GM21737 (cell line): ENCODE data around the gene PKP3.
"Not testable (repeated sequence)": the region's sequence is repeated elsewhere in the genome, so short reads cannot be mapped to it uniquely, and the experiment has no call there.

ENCODE experiments used
- ATAC-seq: cut with Tn5 transposase; IDR thresholded peaks from one replicate; pipeline ENCODE4 v1.9.1; 2021; ENCODE audit warnings: mild to moderate bottlenecking, moderate library complexity; ENCODE audit not compliant: unreplicated experiment

Gene PKP3

DNA sequence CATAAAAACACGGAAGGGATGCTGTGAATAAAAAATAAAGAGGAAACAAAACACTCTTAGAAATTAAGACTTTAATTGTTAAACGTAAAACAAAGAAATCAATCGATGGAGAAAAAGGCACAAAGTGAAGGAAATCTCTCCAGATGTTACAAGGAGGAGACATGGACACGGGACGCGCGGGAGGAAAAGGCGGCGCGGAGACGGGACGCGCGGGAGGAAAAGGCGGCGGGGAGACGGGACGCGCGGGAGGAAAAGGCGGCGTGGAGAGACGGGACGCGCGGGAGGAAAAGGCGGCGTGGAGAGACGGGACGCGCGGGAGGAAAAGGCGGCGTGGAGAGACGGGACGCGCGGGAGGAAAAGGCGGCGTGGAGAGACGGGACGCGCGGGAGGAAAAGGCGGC, 30.8 kb downstream of the PKP3 start:
- not testable (repeated sequence) for ATAC-seq

DNA sequence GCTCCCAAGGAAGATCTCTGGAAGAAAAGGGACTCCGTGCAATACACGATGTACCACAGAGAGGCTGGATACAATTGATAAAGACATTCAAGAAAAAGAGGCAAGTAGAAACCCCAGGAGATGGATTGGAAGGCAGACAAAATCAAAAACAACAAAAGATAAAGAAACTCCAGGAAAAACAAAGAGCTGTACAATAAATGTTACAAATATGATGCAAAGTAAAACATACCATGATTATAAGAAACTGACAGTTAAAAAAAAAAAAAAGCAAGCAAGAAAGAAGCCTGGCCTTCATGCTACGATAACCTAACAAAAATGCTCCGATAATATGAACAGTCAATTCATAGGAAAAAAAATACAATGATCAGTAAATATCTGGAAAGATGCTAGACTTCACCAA, 31.3 kb downstream of the PKP3 start:
- no peak for ATAC-seq

DNA sequence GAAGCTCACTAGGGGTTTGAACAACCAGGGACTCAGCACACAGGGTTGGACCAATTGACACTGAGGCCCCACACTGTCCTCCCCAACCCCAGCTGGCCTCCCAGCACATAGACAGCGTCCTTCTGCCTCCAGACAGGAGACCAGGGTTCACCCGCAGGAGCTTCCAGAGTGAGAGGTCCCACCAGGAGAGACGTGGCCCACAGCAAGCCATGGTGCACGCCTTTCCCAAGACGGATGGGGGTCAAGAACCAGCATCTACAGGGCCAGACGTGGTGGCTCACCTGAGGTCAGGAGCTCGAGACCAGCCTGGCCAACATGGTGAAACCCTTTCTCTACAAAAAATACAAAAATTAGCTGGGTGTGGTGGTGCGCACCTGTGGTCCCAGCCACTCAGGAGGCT, 32.8 kb downstream of the PKP3 start:
- no peak for ATAC-seq

DNA sequence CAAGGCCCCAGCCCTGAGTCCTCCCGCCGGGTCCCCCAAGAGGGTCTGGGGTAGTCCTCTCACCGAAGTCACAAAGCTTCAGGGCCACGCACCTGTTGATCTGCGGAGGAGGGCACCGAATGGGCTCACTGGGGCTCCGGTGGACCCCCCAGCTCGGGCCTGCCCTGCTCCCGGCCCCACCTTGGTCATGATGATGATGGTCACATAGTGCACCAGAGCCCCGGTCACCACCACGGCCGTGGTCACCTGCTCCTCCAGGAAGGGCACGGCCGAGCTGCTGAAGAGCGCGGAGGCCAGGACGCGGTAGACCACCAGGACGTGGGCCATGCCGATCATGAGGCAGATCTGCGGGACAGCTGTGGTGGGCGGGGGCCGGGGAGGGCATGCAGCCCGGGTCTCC, 34.3 kb downstream of the PKP3 start:
- no peak for ATAC-seq

DNA sequence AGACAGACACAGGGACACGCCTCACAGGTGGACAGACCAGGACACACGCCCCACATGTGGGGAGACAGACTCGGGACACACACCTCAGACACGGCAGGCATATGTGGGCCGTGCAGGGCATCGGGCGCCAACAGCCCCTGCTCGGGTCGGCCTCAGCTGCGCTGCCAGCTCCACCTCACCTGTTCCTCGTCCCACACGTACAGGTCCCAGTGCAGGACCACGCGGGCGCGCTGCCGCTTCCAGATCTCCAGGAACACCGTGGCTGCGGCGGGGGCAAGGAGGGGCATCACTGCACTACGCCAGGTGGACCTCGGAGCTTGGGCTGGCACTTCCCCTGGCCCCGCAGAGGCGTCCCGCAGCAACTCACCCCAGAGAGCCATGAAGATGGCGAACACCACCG, 35.4 kb downstream of the PKP3 start:
- no peak for ATAC-seq

DNA sequence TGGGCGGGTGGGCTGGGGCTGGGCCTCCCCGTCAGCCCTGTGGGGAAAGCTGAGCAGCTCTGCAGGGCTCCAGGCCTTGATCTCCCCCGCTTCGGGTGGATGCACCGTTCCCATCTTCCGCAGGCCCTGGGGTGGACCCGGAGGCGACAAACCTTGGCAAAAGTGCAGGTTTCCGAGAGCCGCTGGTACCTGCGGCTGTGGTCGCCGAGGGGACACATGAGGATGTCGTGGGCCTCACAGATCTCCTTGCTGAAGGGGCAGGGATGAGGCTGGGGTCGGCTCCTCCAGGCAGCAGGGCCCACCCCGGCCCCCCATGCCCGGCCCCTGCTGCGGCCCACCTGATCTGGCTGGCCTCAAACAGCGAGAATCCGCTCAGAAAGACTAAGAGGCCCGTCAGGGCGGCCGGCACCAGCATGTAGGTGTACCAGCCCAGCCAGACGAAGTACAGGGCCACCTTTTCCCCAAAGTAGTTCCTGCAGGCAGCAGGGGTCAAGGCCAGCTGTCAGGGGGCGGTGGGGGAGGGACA, 36.0 kb downstream of the PKP3 start:
- ATAC-seq, result no peak

DNA sequence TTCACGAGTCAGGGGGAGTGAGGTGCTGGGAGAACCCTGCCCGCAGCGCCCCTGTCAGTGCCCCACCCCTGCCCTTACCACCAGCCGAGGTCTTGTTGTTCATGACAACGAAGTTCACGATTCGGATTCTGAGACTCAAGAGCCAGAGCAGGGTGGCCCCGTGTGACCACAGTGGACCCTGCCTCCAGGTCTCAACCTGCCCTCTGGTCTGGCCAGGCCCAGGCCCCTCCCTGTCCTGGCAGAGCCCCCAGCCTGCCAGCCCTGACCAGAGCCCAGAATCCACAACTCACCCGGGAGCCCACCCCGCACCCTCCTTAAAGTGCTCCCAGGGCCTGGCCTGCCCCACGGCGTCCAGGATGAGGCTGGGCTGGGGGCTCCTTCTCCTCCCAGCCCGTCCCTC, 37.9 kb downstream of the PKP3 start:
- ATAC-seq, result no peak

DNA sequence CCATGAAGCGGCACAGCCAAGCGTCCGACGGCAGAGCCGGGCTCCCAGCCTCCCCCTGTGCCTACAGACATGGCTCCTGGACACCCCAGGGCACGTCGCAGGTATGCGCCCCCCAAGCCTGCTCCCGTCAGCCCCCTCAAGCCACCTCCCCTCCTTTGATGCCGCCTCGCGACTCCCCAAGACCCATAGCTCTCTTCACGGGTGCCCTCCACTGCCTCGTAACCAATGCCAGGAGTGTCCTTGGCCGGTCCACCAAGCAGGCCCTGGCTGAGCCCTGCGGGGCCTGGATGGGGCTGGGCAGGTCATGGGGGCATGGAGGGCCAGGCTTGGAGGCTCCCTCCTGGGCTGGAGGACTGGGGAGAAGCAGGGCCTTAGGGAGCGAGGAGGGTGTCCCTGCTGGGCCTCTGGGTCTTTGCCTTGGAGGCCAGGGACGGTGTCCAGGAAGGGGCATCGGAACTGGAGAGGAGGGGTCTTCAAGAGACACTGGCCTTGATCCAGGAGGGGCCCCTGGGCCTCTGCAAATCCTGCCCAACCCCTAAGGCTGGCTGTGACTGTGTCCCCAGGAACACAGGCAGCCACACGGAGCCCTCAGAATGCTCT, 38.6 kb downstream of the PKP3 start:
- ATAC-seq, result no peak

DNA sequence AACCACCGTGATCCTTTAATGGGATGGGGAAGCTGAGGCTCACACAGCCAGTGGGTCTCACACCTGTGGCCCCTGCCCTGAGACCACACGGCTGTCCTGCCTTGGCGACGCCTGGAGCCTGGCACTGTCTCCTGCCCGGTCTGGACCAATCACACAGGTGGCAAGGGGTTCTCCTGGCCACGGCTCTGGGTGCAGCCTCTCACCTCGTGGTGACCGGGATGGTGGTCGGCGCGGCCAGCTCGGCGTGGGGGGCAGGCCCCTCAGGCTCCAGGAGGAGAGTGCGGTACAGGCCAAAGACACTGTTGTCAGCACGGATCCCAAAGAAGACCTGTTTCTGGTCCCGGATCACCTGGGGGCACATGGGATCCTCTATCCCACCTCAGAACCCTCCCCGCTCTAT, 39.1 kb downstream of the PKP3 start:
- ATAC-seq, result no peak

DNA sequence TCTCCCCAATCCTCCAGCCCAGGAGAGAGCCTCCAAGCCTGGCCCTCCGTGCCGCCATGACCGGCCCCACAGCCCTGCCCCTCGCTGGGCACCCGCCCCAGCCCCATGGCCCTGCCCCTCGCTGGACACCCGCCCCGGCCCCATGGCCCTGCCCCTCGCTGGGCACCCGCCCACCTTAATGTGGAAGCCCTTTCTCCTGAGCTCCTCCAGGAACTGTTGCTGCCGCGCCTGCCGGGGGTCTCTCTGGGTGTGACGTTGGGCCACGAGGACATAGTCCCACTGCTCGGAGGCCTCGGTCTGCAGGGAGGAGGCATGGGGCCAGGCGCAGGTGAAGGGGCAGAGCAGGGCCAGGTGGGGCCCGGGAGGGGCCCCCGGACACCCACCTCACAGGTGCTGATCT, 39.6 kb downstream of the PKP3 start:
- no peak for ATAC-seq

DNA sequence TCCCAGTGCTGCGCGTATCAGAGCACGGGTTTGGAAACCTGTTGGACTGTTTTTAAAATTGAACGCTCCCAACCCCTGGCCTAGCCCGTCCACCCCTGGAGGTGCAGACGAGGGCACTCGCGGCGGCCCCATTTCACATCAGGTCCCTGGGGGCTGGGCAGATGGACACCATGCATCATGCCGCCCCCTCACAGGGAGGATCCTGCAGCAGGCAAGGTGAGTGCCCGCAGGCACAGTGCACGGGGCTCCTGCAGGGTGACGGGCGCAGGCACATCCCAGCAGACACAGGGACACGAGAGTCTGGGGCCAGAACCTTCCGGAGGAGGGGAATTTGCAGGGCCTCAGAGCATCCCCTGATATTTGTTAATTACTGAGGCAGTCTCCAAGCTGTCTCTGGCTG, 40.5 kb downstream of the PKP3 start:
- ATAC-seq, result no peak

DNA sequence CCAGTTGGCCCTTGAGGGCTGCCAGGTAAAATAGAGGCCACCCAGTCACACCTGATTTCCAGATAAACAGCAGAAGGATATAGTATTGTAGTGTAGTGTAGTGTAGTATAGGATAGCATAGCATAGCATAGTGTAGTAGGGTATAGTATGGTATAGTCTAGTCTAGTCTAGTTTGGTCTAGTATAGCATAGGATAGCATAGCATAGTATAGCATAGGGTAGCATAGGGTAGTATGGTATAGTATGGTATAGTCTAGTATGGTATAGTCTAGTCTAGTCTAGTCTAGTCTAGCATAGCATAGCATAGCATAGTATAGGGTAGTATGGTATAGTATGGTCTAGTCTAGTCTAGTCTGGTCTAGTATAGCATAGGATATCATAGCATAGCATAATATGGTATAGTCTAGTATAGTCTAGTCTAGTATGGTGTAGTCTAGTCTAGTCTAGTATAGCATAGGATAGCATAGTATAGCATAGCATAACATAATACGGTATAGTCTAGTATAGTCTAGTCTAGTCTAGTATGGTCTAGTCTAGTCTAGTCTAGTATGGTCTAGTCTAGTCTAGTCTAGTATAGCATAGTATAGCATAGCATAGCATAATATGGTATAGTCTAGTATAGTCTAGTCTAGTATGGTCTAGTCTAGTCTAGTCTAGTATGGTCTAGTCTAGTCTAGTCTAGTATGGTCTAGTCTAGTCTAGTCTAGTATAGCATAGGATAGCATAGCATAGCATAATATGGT, 41.2 kb downstream of the PKP3 start:
- ATAC-seq, result not testable (repeated sequence)

DNA sequence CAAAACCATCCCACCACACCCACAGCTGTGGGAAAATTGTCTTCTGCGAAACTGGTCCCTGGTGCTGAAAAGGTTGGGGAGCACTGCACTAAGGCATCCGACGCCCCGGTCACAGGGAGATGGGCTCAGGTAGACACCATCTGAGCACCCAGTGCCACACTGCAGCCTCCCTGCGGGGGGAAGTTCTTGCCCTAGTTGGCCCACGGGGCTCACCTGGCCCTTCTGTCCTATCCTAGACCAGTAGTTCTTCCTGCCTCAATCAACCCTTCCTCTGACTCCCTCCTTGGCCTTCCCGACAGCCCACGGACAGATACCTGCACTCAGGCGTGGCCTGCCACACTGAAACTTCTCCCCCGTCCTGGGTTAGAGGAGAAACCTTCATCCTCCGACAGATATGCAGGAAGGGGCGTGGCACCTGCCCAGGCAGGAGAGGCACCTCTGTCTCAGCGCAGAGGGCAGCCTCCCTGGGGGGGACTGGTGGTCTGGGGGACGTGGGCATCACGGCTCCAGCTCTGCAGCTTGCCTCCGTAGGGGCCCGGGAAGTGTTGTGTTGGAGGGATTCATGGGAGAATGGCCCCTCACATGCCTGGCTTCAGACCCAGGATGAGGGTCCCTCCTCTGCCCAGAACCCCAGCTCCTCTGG, 43.3 kb downstream of the PKP3 start:
- no peak for ATAC-seq

DNA sequence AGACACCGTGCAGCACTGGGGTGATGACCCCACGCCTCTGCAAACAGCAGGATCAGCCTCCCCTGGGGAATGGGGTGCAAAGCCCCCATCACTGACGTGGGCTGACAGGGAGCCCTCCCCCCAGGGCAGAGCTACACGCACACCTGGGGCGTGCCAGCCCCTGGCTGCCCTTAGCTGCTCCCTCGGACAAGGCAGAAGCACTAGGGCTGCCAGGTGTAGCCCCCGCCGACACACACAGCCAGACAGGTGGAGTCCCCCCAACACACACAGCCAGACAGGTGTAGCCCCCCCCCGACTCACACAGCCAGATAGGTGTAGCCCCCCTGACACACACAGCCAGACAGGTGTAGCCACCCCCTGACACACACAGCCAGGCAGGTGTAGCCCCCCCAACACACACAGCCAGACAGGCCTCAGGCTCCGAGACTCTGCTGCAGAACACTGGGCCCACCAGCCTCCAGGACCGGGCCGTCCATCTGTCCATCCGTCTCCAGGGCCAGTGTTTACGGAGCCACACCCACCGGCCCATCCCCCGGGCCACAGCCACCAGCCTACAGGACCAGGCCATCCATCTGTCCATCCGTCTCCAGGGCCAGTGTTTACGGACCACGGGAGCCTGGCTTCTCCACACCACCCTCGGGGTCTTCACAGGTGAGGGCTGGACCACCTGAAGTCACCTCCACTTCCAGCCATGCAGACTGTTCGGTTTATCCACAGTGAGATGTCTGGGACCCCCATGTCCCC, 44.3 kb downstream of the PKP3 start:
- ATAC-seq, result no peak

DNA sequence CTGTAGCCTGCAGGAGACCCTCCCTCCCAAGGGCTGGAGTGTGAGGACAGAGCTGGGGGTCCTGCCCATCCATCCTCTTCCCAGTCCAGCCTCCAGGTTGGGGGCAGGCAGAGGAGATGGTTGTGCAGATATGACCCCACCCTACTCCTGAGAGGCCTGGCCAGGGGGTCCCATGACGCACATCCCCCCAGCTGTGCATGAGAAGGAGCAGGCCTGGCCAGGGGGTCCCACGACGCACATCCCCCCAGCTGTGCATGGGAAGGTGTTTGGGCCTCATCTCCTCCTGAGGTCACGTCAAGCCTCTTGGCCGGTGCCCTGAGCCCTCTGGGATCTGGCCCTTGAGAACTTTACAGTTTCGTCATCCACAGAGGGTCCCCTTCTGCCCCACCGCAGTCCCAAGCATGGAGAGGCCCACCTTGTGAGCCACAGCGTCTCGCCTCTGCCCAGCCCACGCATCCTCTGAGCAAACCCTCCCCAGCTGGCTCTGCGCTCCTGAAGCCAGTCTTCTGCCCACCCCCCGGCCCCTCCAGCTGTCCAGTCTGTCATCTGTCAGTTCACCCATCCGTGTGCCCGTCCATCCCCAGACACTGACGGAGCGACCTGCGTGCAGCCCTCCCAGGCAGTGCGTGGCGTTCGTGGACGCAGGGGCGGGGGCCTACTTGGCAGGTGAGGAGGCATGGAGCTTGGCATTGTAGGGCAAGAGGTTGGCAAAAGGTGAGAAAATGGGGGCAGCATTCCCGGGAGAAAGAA, 45.5 kb downstream of the PKP3 start:
- no peak for ATAC-seq

DNA sequence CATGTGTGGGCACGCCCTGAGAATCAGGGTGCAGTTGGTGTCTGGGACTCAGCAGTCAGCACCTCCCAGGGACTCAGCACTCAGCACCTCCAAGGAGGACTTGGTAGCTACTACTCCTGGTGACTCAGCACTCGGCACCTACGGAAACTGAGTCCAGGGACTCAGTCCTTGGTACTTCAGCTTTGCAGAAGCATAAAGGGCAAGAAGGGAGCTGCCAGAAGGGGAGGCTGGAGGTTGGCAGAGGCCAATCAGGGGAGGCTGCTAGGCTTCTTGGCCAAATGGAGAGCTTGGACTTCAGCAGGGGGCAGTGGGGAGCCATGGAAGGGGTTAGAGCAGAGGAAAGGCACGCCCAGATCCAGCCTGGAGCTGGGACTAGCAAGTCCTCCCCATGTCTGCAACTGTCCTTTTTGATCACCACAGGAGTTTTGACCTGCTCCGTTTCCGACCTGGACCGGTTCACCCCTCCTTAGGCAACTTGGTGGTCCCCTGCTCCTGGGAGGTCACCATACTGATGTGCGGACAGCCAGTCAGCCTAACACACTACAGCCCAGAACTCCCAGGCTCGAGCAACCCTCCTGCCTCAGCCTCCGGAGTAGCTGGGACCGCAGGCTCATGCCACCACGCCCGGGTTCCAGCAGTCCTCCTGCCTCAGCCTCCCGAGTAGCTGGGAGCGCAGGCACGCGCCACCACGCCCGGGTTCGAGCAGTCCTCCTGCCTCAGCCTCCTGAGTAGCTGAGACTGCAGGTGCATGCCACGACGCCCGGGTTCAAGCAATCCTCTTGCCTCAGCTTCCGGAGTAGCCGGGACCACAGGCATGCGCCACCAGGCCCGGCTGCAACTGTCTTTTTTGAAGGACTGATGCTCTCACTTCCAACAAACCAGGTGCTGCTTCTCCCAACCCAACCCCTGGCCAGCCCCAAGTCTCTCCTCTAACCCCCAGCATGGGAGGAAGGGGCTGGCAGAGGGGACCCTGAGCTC, 46.3 kb downstream of the PKP3 start:
- ATAC-seq, result no peak

DNA sequence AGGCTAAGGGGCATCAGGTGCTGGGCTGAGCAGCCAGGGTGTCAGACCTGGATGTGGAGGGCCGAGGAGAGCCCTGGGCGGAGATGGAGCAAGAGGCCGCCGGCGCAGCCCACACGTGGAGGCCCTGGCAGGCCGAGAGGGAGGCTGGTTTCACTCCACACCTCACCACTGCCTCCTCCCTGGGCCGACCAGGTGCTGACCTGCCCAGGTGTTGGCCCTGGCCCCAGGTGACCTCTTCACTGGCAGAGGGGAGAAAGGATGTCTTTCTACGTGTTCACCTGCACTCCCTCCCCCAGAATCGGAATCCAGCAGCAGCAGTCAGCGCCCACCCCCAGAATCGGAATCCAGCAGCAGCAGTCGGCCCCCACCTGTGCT, 47.0 kb downstream of the PKP3 start:
- no peak for ATAC-seq

DNA sequence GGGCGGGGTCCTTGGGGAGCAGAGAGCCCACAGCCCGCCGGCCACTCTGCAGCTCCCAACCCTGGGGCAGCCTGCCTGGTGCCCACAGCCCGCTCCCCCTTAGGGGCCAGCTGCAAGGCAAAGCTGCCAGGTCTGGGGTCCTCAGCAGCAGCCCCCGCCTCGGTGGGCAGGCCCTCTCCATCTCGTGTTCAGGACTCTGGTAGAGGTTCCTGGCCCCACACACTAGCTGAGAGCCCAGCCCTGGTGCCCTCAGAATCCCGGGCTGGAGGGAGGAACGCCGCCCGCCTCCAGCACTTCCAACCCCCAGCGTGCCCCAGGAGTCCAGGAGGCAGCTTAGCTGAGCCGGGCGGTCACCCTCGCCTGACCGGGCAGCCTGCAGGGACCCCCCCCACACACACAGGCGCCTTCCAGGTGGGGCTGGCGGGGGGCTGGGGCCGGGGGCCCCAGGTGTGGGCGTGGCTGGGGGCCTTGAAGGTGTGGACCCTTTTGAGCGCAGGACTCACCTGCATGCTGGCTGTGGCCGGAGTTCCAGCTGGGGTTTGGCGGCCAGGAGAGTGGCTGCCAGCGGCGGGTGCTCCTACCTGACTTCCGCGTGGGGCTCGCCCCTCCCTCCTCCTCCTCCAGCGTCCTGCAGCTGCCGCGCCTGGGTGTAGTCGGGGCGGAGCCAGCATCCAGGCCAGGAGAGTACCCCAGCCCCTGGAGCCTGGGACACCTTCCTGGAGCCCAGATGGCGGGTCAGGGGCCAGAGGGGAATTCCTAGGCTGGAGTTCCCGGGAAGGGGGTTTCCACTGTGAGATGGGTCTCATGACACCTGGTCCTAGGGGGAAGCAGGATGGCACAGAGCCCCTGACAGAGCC, 47.6 kb downstream of the PKP3 start, which contains the start of gene ANO9:
ANO9 (minus strand) TSS at position 594 of the 857 bp plus-strand sequence; CDS start at position 509, 85 bp downstream.
- peak; percentile 68 for ATAC-seq
